ENCODE results near the gene CDH4.

Gene CDH4

DNA sequence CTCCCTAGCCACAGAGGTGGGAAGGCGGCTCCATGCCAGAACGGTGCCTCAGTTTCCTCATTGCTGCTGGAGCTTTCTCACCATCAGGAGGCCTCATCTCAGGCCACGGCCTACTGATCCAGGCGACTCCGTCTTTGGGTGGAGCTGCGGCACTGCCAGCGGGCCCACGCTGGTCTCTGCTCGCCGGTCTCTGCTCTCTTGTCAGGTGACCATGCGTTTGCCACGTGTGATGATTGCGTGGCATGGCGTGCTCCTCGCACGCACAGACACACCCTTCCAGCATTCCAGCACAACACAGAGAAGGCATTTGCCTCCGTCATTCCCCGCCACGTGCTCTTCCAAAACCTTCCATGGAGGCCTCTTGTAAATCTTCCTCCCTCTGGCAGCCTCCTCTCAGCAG, 271.1 kb downstream of the CDH4 start:
- TF ChIP-seq, protein P1, sequence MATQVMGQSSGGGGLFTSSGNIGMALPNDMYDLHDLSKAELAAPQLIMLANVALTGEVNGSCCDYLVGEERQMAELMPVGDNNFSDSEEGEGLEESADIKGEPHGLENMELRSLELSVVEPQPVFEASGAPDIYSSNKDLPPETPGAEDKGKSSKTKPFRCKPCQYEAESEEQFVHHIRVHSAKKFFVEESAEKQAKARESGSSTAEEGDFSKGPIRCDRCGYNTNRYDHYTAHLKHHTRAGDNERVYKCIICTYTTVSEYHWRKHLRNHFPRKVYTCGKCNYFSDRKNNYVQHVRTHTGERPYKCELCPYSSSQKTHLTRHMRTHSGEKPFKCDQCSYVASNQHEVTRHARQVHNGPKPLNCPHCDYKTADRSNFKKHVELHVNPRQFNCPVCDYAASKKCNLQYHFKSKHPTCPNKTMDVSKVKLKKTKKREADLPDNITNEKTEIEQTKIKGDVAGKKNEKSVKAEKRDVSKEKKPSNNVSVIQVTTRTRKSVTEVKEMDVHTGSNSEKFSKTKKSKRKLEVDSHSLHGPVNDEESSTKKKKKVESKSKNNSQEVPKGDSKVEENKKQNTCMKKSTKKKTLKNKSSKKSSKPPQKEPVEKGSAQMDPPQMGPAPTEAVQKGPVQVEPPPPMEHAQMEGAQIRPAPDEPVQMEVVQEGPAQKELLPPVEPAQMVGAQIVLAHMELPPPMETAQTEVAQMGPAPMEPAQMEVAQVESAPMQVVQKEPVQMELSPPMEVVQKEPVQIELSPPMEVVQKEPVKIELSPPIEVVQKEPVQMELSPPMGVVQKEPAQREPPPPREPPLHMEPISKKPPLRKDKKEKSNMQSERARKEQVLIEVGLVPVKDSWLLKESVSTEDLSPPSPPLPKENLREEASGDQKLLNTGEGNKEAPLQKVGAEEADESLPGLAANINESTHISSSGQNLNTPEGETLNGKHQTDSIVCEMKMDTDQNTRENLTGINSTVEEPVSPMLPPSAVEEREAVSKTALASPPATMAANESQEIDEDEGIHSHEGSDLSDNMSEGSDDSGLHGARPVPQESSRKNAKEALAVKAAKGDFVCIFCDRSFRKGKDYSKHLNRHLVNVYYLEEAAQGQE (IDR thresholded peaks at IDR 0.05; ENCODE audit: insufficient read depth in 1 of 2, low read depth in 2 of 2, low read length in 2 of 2): no peak
- TF ChIP-seq TAF1 (IDR thresholded peaks at IDR 0.05; ENCODE audit: borderline replicate concordance, insufficient read depth, low read length): no peak
- no peak for TF ChIP-seq POLR2AphosphoS5 (IDR thresholded peaks at IDR 0.05; ENCODE audit: low read depth, low read length)
- TF ChIP-seq FOXP2 (optimal IDR thresholded peaks at IDR 0.05; ENCODE audit: borderline replicate concordance, extremely low read depth, extremely low read length, insufficient read depth): no peak
- no peak for TF ChIP-seq SIN3A (IDR thresholded peaks at IDR 0.05; ENCODE audit: borderline replicate concordance, insufficient read depth, low read length)

DNA sequence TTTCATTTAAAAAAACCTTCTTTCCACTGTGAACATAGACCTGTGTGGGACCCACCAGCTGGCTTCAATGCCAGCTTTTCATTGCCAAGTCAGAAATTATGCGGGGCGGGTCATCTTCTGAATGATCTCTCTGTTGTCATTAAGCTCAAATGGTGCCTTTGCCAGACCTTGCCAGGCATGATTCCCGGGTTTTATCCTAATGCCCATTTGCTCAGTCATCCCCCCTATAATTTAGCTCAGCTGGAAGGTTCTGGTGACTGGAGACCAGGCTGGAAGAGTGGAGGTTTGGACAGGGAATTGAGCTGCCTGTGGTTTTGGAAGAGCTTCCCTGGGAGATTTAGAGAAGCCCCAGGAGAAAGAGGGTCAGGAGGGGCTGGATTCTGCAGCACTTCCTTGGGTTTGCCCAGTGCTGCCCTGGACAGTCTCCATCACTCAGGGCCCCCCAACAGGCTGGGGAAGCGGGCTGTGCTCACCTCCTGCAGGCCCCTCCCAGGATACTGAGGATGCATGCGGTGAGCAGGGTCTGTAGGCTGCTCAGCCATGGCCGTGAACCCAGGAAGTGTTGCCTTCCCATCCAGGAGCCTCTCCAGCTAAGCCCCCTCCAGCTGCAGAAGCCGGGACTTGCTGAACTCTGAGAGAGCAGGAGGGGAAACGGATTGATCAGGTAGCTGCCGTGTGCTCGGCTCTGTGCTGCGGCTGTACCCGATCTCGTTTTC, 273.0 kb downstream of the CDH4 start:
- TF ChIP-seq SIN3A (IDR thresholded peaks at IDR 0.05; ENCODE audit: borderline replicate concordance, insufficient read depth, low read length) (no peak), FOXP2 (optimal IDR thresholded peaks at IDR 0.05; ENCODE audit: borderline replicate concordance, extremely low read depth, extremely low read length, insufficient read depth) (no peak), TAF1 (IDR thresholded peaks at IDR 0.05; ENCODE audit: borderline replicate concordance, insufficient read depth, low read length) (no peak), POLR2AphosphoS5 (IDR thresholded peaks at IDR 0.05; ENCODE audit: low read depth, low read length) (no peak)
- TF ChIP-seq, protein P1 (IDR thresholded peaks at IDR 0.05; ENCODE audit: insufficient read depth in 1 of 2, low read depth in 2 of 2, low read length in 2 of 2): no peak

DNA sequence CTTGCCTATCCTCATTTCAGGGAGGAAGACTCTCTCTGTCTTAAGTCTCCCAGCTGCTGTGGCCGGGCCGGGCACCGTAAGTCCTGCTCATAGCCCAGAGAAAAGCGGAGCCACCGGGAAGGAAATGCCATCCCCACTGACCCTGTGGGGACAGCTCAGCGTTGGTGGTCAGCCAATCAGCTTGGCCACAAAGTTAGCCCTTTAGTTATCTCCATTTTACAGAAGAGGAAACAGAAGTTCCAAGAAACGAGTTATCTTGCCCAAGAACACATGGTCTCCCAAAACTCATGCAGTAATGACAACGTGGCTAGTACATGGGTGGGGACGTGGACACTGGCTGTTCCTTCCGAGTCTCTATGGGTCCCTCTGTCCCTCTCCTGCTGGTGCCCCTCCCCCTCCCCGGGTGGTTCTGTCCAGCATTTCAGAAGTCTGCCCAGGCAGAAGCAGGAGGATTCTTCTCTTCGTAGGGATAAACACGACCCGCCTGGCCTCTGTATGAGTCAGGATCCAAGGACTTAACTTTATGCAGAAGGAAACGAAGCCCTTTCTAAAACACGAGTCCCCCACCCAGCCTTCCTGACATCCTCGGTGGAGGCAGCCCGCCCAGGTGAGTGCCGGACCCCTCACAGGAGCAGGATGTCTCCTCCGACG, 273.8 kb downstream of the CDH4 start:
- TF ChIP-seq, protein P1 (IDR thresholded peaks at IDR 0.05; ENCODE audit: insufficient read depth in 1 of 2, low read depth in 2 of 2, low read length in 2 of 2): peak; percentile 62 to 87
- TF ChIP-seq POLR2AphosphoS5 (IDR thresholded peaks at IDR 0.05; ENCODE audit: low read depth, low read length) (peak; percentile 29; the same call in 1 of the 2 replicates), SIN3A (IDR thresholded peaks at IDR 0.05; ENCODE audit: borderline replicate concordance, insufficient read depth, low read length) (no peak)

DNA sequence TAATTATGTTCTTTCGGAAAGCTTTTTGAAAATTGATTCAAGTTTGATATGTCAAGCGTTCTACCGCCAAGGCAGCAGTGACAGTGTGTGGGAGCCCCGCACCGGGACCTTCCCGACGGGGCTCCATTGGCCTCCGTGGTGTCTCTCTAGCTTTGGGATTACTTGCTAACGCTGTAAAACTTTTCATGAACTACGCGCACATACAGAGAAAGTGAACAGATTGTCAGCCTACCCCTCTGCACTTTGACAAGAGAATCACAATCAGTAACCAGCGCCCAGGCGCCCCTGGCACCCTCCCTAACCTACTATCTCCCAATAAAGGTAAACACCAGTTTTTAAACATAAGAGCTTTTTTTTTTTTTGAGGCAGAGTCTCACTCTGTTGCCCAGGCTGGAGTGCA, 274.8 kb downstream of the CDH4 start:
- TF ChIP-seq TAF1 (IDR thresholded peaks at IDR 0.05; ENCODE audit: borderline replicate concordance, insufficient read depth, low read length) (no peak), POLR2AphosphoS5 (IDR thresholded peaks at IDR 0.05; ENCODE audit: low read depth, low read length) (no peak), SIN3A (IDR thresholded peaks at IDR 0.05; ENCODE audit: borderline replicate concordance, insufficient read depth, low read length) (no peak), FOXP2 (optimal IDR thresholded peaks at IDR 0.05; ENCODE audit: borderline replicate concordance, extremely low read depth, extremely low read length, insufficient read depth) (no peak)
- TF ChIP-seq, protein P1 (IDR thresholded peaks at IDR 0.05; ENCODE audit: insufficient read depth in 1 of 2, low read depth in 2 of 2, low read length in 2 of 2): no peak

All from PFSK-1 (cell line).